ENCODE data around the gene EYA2.

- TF ChIP-seq EP300 (IDR thresholded peaks at IDR 0.05), result no peak
- no peak for TF ChIP-seq POLR2AphosphoS5 (IDR thresholded peaks at IDR 0.05)
- TF ChIP-seq, protein P1, sequence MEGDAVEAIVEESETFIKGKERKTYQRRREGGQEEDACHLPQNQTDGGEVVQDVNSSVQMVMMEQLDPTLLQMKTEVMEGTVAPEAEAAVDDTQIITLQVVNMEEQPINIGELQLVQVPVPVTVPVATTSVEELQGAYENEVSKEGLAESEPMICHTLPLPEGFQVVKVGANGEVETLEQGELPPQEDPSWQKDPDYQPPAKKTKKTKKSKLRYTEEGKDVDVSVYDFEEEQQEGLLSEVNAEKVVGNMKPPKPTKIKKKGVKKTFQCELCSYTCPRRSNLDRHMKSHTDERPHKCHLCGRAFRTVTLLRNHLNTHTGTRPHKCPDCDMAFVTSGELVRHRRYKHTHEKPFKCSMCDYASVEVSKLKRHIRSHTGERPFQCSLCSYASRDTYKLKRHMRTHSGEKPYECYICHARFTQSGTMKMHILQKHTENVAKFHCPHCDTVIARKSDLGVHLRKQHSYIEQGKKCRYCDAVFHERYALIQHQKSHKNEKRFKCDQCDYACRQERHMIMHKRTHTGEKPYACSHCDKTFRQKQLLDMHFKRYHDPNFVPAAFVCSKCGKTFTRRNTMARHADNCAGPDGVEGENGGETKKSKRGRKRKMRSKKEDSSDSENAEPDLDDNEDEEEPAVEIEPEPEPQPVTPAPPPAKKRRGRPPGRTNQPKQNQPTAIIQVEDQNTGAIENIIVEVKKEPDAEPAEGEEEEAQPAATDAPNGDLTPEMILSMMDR (IDR thresholded peaks at IDR 0.05), result no peak
Observed at GRCh38 chr20:47003223-47003622, 108.6 kb downstream of the EYA2 start.

All from gastroesophageal sphincter (tissue), 3 donors.